A549 (cell line): ENCODE measurements around the gene MMP17. TPM values are rescaled to one million over a fixed set of nuclear protein-coding genes. Genes with fewer than 3 reads are reported as not detected.
A peak's percentile ranks its signal among the peaks of the same experiment; 100 is the strongest.
"Not testable (repeated sequence)": the region's sequence is repeated elsewhere in the genome, so short reads cannot be mapped to it uniquely, and the experiment has no call there.

Source experiments
- ATAC-seq, 2 experiments: fragments of 200-7000 bp in 1 of 2; fragments of >200 bp in 1 of 2; cut with Nextera tagmentation in 1 of 2; cut with Tn5 transposase in 1 of 2; 3 replicates each; pipeline versions ENCODE4 v1.8.0 to v1.9.1; 2018 to 2020; ENCODE audit warnings: mild to moderate bottlenecking in 1 of 2, moderate library complexity in 1 of 2
- CTCF ChIA-PET: fragments of 300-600 bp; sonication (Branson Sonifier 250); formaldehyde crosslinking; extraction: SDS; loops from one replicate; lab custom pipeline; 2021; ENCODE audit warnings: antibody characterized with exemption, inconsistent platforms; lab: Yijun Ruan, JAX
- POLR2A ChIA-PET: fragments of 350-600 bp; formaldehyde crosslinking; extraction: SDS; loops from one replicate; lab custom pipeline; 2021; ENCODE audit warnings: antibody characterized with exemption, inconsistent platforms; lab: Yijun Ruan, JAX
- DNase-seq, 2 experiments: peaks; one replicate each; pipeline versions ENCODE4 v3.0.0 to v3.0.0-alpha.2; 2011 to 2016; ENCODE audit warnings: low read depth in 1 of 2, low spot score in 1 of 2
- FAIRE-seq: peaks from 2 replicates; lab custom pipeline; 2011; peaks lifted over from hg19 to GRCh38; lab: Jason Lieb, UNC
- H3K27ac ChIP-seq, 2 experiments: fragments of >200 bp; sonication (Bioruptor Twin); formaldehyde crosslinking; 3 replicates each; pipeline ENCODE4 v1.5.1; 2016 to 2017
- H3K4me1 ChIP-seq: fragments of >200 bp; sonication (Bioruptor Twin); formaldehyde crosslinking; 3 replicates; pipeline ENCODE4 v1.6.1; 2016
- H3K4me2 ChIP-seq: fragments of >200 bp; sonication (Bioruptor Twin); formaldehyde crosslinking; 3 replicates; pipeline ENCODE4 v1.6.1; 2016
- H3K4me3 ChIP-seq: fragments of >200 bp; sonication (Bioruptor Twin); formaldehyde crosslinking; 3 replicates; pipeline ENCODE4 v1.5.1; 2016
- H3K9me3 ChIP-seq: fragments of >200 bp; sonication (Bioruptor Twin); formaldehyde crosslinking; 3 replicates; pipeline ENCODE4 v1.6.1; 2016
- EP300 ChIP-seq, 2 experiments: fragments of >200 bp; sonication (Bioruptor Twin); formaldehyde crosslinking; IDR thresholded peaks; 2 replicates in 1 of 2; 3 replicates in 1 of 2; pipeline ENCODE4 v1.6.1; 2016 to 2017
- FOSL2 ChIP-seq, 2 experiments: fragments of 450-650 bp in 1 of 2; fragments of >200 bp in 1 of 2; sonication (Bioruptor Twin) in 1 of 2; formaldehyde crosslinking; IDR thresholded peaks; 2 replicates each; pipeline versions ENCODE4 v1.5.0 to v1.6.1; 2016 to 2020; ENCODE audit warnings: mild to moderate bottlenecking in 1 of 2, moderate library complexity in 1 of 2
- GATA3 ChIP-seq: IDR thresholded peaks from 2 replicates; pipeline ENCODE4 v1.6.1; 2012; ENCODE audit warnings: borderline replicate concordance
- MAX ChIP-seq: IDR thresholded peaks from 2 replicates; pipeline ENCODE4 v1.6.1; 2012
- POLR2AphosphoS2 ChIP-seq: conservative IDR thresholded peaks from 2 replicates; pipeline ENCODE4 v1.6.1; 2012; ENCODE audit warnings: low read length, improper control_type of control experiment, inconsistent platforms
- RAD21 ChIP-seq, 2 experiments: fragments of >200 bp in 1 of 2; sonication (Bioruptor Twin) in 1 of 2; formaldehyde crosslinking in 1 of 2; IDR thresholded peaks in 1 of 2; conservative IDR thresholded peaks in 1 of 2; 2 replicates in 1 of 2; 3 replicates in 1 of 2; pipeline ENCODE4 v1.6.1; 2012 to 2018; ENCODE audit warnings: inconsistent platforms in 1 of 2
- whole genome bisulfite sequencing: methylation state at CpG from one replicate; pipeline ENCODE4 v1.1.6; 2017; ENCODE audit errors: missing lambda C conversion rate; 5-methylcytosine and 5-hydroxymethylcytosine counted together
- polyA plus RNA-seq, 4 experiments: library from polyadenylated mRNA; depleted of rRNA in 3 of 4; stranded (reverse); fragments of >200 nt; fragmentation: RNase III in 1 of 4; extraction: RNeasy Plus Mini Kit Qiagen cat#74134 plus additional on column Dnase treatment in 1 of 4; gene quantifications; 2 replicates in 3 of 4; 3 replicates in 1 of 4; pipeline ENCODE4 v1.2.3, GENCODE V29; 2011 to 2017

The MMP17 gene
- polyA plus RNA-seq, 2 of the 4 experiments (the other 2 are of a cell fraction), result 6.2 to 7.9 TPM

GRCh38 chr12:131872154-131873051, 44.2 kb downstream of the MMP17 start:
- DNase-seq (peak; percentile 68 to 85), FAIRE-seq (no peak), ATAC-seq (peak; percentile 80 to 91)
- 51% methylated on average over 19 of the region's 21 CpGs for WGBS
- H3K4me2 ChIP-seq, result peak overlapping the region; percentile 56
- H3K9me3 ChIP-seq, result no peaks in the 10 kb centered on the region
- H3K27ac ChIP-seq, result peak overlapping the region; percentile 83 to 96
- TF ChIP-seq FOSL2 (IDR thresholded peaks at IDR 0.05), result 0 out of 2 replicates have a peak, but pooled peaks have one; percentile 37
- peak; percentile 85 for TF ChIP-seq FOSL2 (CRISPR knock-in tag; IDR thresholded peaks at IDR 0.05)
- no peak for TF ChIP-seq POLR2AphosphoS2
- TF ChIP-seq MAX, result peak; percentile 69; the same call in 1 of the 2 replicates
- peak in 1 of 2 experiments; percentile 31; a peak in 1 of 5 replicates for TF ChIP-seq RAD21 (conservative IDR thresholded peaks at IDR 0.05 in 1 of 2, IDR thresholded peaks at IDR 0.05 in 1 of 2)
- peak; percentile 42; the same call in 1 of the 2 replicates for TF ChIP-seq GATA3
- TF ChIP-seq EP300 (IDR thresholded peaks at IDR 0.05), result peak in 1 of 2 experiments; percentile 22; a peak in 1 of 5 replicates
- POLR2A ChIA-PET, result no interaction called here
- peaks cover 30% of the 10 kb centered on the region for H3K4me1 ChIP-seq
- no peak overlapping the region for H3K4me3 ChIP-seq
- CTCF ChIA-PET, result interaction anchor here (1.1 to 2.6 kb wide), 6 partner anchors 9 to 39 kb away, joined by 3 to 15 read pairs (median 4); no protein-coding TSS in a partner anchor

GRCh38 chr12:131873293-131873692, 45.1 kb downstream of the MMP17 start:
- POLR2A ChIA-PET, result no interaction called here

GRCh38 chr12:131874972-131875371, 46.8 kb downstream of the MMP17 start:
- DNase-seq, ATAC-seq, H3K4me3 ChIP-seq, FAIRE-seq, H3K4me2 ChIP-seq, CTCF ChIA-PET, POLR2A ChIA-PET, H3K9me3 ChIP-seq: not testable (repeated sequence)
- Histone ChIP-seq H3K4me1 (peaks cover 23% of the 10 kb centered on the region), H3K27ac (0 out of 6 replicates have a peak overlapping the region, but pooled peaks of 1 of the 2 experiments have one; percentile 29)
- WGBS, result 87% methylated on average over 6 of the region's 6 CpGs

More at GRCh38 chr12:131873293-131873692, 45.1 kb downstream of the MMP17 start:
- no peak overlapping the region for H3K4me2 ChIP-seq
- peak overlapping the region; percentile 83 to 96; a peak in 5 of 6 replicates for H3K27ac ChIP-seq
- WGBS, result 96% methylated on average over 21 of the region's 21 CpGs
- DNase-seq (no peak), FAIRE-seq (no peak), ATAC-seq (no peak)
- peaks cover 30% of the 10 kb centered on the region for H3K4me1 ChIP-seq
- CTCF ChIA-PET, result interaction anchor here (1.1 to 2.6 kb wide), 6 partner anchors 9 to 38 kb away, joined by 3 to 15 read pairs (median 4); no protein-coding TSS in a partner anchor
- no peak overlapping the region for H3K4me3 ChIP-seq
- no peak for TF ChIP-seq POLR2AphosphoS2
- H3K9me3 ChIP-seq, result no peaks in the 10 kb centered on the region

- H3K4me3 ChIP-seq, DNase-seq, H3K4me1 ChIP-seq, POLR2A ChIA-PET, H3K4me2 ChIP-seq, ATAC-seq, CTCF ChIA-PET, H3K9me3 ChIP-seq, FAIRE-seq: not testable (repeated sequence)
- 87% methylated on average over 10 of the region's 10 CpGs for WGBS
- H3K27ac ChIP-seq, result 0 out of 6 replicates have a peak overlapping the region, but pooled peaks of 1 of the 2 experiments have one; percentile 1
Measured at GRCh38 chr12:131877216-131877615, 49.0 kb downstream of the MMP17 start.

GRCh38 chr12:131878436-131878835, 50.2 kb downstream of the MMP17 start:
- H3K9me3 ChIP-seq, H3K4me2 ChIP-seq, H3K4me1 ChIP-seq, H3K27ac ChIP-seq, ATAC-seq, H3K4me3 ChIP-seq, CTCF ChIA-PET, POLR2A ChIA-PET, DNase-seq, FAIRE-seq: not testable (repeated sequence)
- WGBS, result 76% methylated on average over 3 of the region's 3 CpGs
